IMR-90 (cell line): ENCODE results near the gene MXRA5. TPM values are rescaled to one million over a fixed set of nuclear protein-coding genes. Genes with fewer than 3 reads are reported as not detected.

Source experiments
- ATAC-seq: fragments of 200-7000 bp; cut with Tn5 transposase; 2 replicates; pipeline ENCODE4 v1.9.1; 2020; ENCODE audit warnings: low read depth, mild to moderate bottlenecking, moderate library complexity
- BruUV-seq: library from RNA; stranded (reverse); fragments of 400-500 nt; replicated peaks from 2 replicates; lab custom pipeline; 2021; lab: Mats Ljungman, UMichigan
- CTCF ChIA-PET: fragments of 300-600 bp; formaldehyde crosslinking; extraction: SDS; loops from one replicate; lab custom pipeline; 2021; ENCODE audit warnings: antibody characterized with exemption; lab: Yijun Ruan, JAX
- POLR2A ChIA-PET: fragments of 300-600 bp; sonication (Branson Sonifier 250); formaldehyde crosslinking; loops from one replicate; lab custom pipeline; 2022; ENCODE audit warnings: antibody characterized with exemption; ENCODE audit not compliant: unreplicated experiment; lab: Charles Lee
- DNase-seq: peaks from one replicate; pipeline ENCODE4 v3.0.0; 2013
- H2AFZ ChIP-seq: replicated peaks from 2 replicates; pipeline ENCODE3; 2013; ENCODE audit warnings: low read length, mild to moderate bottlenecking; ENCODE audit not compliant: poor library complexity
- H2AK5ac ChIP-seq: 2 replicates; pipeline ENCODE4 v1.6.1; 2013; ENCODE audit warnings: low read depth, low read length, inconsistent platforms
- H2AK9ac ChIP-seq: replicated peaks from 2 replicates; pipeline ENCODE3; 2013; ENCODE audit warnings: mild to moderate bottlenecking, low read depth, low read length, moderate library complexity; ENCODE audit not compliant: poor library complexity
- H2BK120ac ChIP-seq: 2 replicates; pipeline ENCODE4 v1.6.1; 2013; ENCODE audit warnings: low read depth, low read length, inconsistent platforms
- H2BK15ac ChIP-seq: 3 replicates; pipeline ENCODE4 v1.6.1; 2013; ENCODE audit warnings: low read depth, low read length, inconsistent platforms
- H2BK20ac ChIP-seq: 2 replicates; pipeline ENCODE4 v1.6.1; 2013; ENCODE audit warnings: low read depth, mild to moderate bottlenecking, inconsistent platforms, low read length, moderate library complexity
- H2BK5ac ChIP-seq: 2 replicates; pipeline ENCODE4 v1.6.1; 2013; ENCODE audit warnings: mild to moderate bottlenecking, low read depth, low read length, inconsistent platforms; ENCODE audit not compliant: poor library complexity, severe bottlenecking
- H3K14ac ChIP-seq: replicated peaks from 2 replicates; pipeline ENCODE4 v1.6.1; 2013; ENCODE audit warnings: low read depth, low read length, inconsistent platforms
- H3K18ac ChIP-seq: 2 replicates; pipeline ENCODE4 v1.6.1; 2013; ENCODE audit warnings: low read depth, low read length, control low read depth
- H3K23ac ChIP-seq: 2 replicates; pipeline ENCODE4 v1.6.1; 2013; ENCODE audit warnings: low read depth, low read length, inconsistent platforms
- H3K27ac ChIP-seq: 2 replicates; pipeline ENCODE4 v1.5.1; 2013; ENCODE audit warnings: mild to moderate bottlenecking, control low read depth, low read length; ENCODE audit not compliant: insufficient read depth
- H3K27me3 ChIP-seq: 2 replicates; pipeline ENCODE4 v1.6.1; 2013; ENCODE audit warnings: low read length; ENCODE audit not compliant: control insufficient read depth, insufficient read depth
- H3K36me3 ChIP-seq: 2 replicates; pipeline ENCODE4 v1.6.1; 2013; ENCODE audit warnings: low read length, mixed read lengths; ENCODE audit not compliant: control insufficient read depth, insufficient read depth
- H3K4ac ChIP-seq: 2 replicates; pipeline ENCODE4 v1.6.1; 2013; ENCODE audit warnings: low read depth, low read length, inconsistent platforms
- H3K4me1 ChIP-seq: 2 replicates; pipeline ENCODE4 v1.6.1; 2013; ENCODE audit warnings: low read length, mixed read lengths; ENCODE audit not compliant: control insufficient read depth, insufficient read depth
- H3K4me2 ChIP-seq: 2 replicates; pipeline ENCODE4 v1.6.1; 2013; ENCODE audit warnings: low read depth, mild to moderate bottlenecking, control low read depth, low read length, moderate library complexity
- H3K4me3 ChIP-seq: 2 replicates; pipeline ENCODE4 v1.5.1; 2013; ENCODE audit warnings: low read depth, mild to moderate bottlenecking, control low read depth, low read length, moderate library complexity; ENCODE audit not compliant: insufficient read depth
- H3K56ac ChIP-seq: 2 replicates; pipeline ENCODE4 v1.6.1; 2013; ENCODE audit warnings: low read length, inconsistent platforms; ENCODE audit not compliant: insufficient read depth; ENCODE audit errors: extremely low read depth
- H3K79me1 ChIP-seq, 2 experiments: 2 replicates each; pipeline ENCODE4 v1.6.1; 2013; ENCODE audit warnings: low read length in 2 of 2, inconsistent platforms in 1 of 2, low read depth in 1 of 2
- H3K9ac ChIP-seq: 2 replicates; pipeline ENCODE4 v1.6.1; 2013; ENCODE audit warnings: low read depth, low read length, control low read depth
- H3K9me1 ChIP-seq: 2 replicates; pipeline ENCODE4 v1.6.1; 2013; ENCODE audit warnings: low read length, inconsistent platforms; ENCODE audit not compliant: insufficient read depth
- H3K9me3 ChIP-seq: 2 replicates; pipeline ENCODE4 v1.6.1; 2013; ENCODE audit warnings: low read length; ENCODE audit not compliant: control insufficient read depth, insufficient read depth
- H4K20me1 ChIP-seq: 2 replicates; pipeline ENCODE4 v1.6.1; 2013; ENCODE audit warnings: low read length, inconsistent platforms; ENCODE audit not compliant: insufficient read depth
- H4K5ac ChIP-seq: 2 replicates; pipeline ENCODE4 v1.6.1; 2013; ENCODE audit warnings: mild to moderate bottlenecking, low read depth, low read length, control low read depth
- H4K8ac ChIP-seq, 2 experiments: 2 replicates each; pipeline ENCODE4 v1.6.1; 2013; ENCODE audit warnings: low read depth in 2 of 2, low read length in 2 of 2, control low read depth in 1 of 2, inconsistent platforms in 1 of 2
- H4K91ac ChIP-seq: 2 replicates; pipeline ENCODE4 v1.6.1; 2013; ENCODE audit warnings: low read depth, low read length, inconsistent platforms; ENCODE audit not compliant: insufficient read depth
- RAD21 ChIP-seq: IDR thresholded peaks from 2 replicates; pipeline ENCODE4 v1.6.1; 2012; ENCODE audit warnings: low read length, improper control_type of control experiment
- SMC3 ChIP-seq: fragments of 150-350 bp; IDR thresholded peaks from 2 replicates; pipeline ENCODE4 v1.6.1; 2016; ENCODE audit warnings: low read depth, mild to moderate bottlenecking, antibody characterized with exemption, low read length, moderate library complexity
- WGBS, 2 experiments: methylation state at CpG; one replicate each; pipeline versions ENCODE4 v1.1.5 to v1.1.7; 2013; ENCODE audit warnings: missing lambda C conversion rate in 2 of 2; ENCODE audit not compliant: insufficient read length in 1 of 2; ENCODE audit errors: extremely low coverage in 2 of 2; 5-methylcytosine and 5-hydroxymethylcytosine counted together
- dilution Hi-C: fragments of 300-500 bp; cut with HindIII; formaldehyde crosslinking; loops from one replicate; pipeline ENCODE4 v1.14.3; 2018; ENCODE audit warnings: low sequenced_read_pairs; ENCODE audit not compliant: unreplicated experiment
- in situ Hi-C: fragments of 300-500 bp; cut with MboI; formaldehyde crosslinking; loops from 3 replicates; pipeline ENCODE4 v1.14.3; 2019; ENCODE audit warnings: low sequenced_read_pairs, inconsistent platforms, mixed read lengths
- intact Hi-C: fragments of 100-400 bp; cut with micrococcal nuclease; formaldehyde crosslinking; loops from 2 replicates; pipeline ENCODE4 v1.10.0; 2022
- polyA plus RNA-seq, 3 experiments: library from polyadenylated mRNA; depleted of rRNA; stranded (reverse); fragments of >200 nt; gene quantifications; 2 replicates each; pipeline ENCODE4 v1.2.3, GENCODE V29; 2012; ENCODE audit warnings: low replicate concordance in 1 of 3
- total RNA-seq: library from RNA; depleted of rRNA; stranded (reverse); fragments of >200 nt; gene quantifications from 2 replicates; pipeline ENCODE4 v1.2.3, GENCODE V29; 2012

MXRA5 gene
- total and polyA plus RNA-seq, 2 of the 4 experiments (the other 2 are of a cell fraction) = 1.1 to 1.2 TPM

GRCh38 chrX:3340016-3340415, 6.4 kb downstream of the MXRA5 start:
- no peak for DNase-seq
- no peaks in the 10 kb centered on the region for H3K79me1 ChIP-seq
- H3K56ac ChIP-seq = no peak overlapping the region
- no peak overlapping the region for H4K91ac ChIP-seq
- H3K4me1 ChIP-seq = no peaks in the 10 kb centered on the region
- no peak overlapping the region for H2BK120ac ChIP-seq
- no peak overlapping the region for H3K23ac ChIP-seq
- H4K5ac ChIP-seq = no peak overlapping the region
- WGBS, 2 experiments = no CpG with 5 or more reads among the region's 1 CpG
- no peak overlapping the region for H3K4me2 ChIP-seq
- no peak overlapping the region for H2AK9ac ChIP-seq
- H2AK5ac ChIP-seq = no peak overlapping the region
- no peaks in the 10 kb centered on the region for H3K9me1 ChIP-seq
- no peak overlapping the region for H2BK20ac ChIP-seq
- H2BK15ac ChIP-seq = no peak overlapping the region
- TF ChIP-seq SMC3 (no peak), RAD21 (no peak)
- no peak overlapping the region for H3K27ac ChIP-seq
- CTCF ChIA-PET = no interaction called here
- no peak overlapping the region for H3K4ac ChIP-seq
- H3K4me3 ChIP-seq = no peak overlapping the region
- no peak overlapping the region for H3K18ac ChIP-seq
- no peak overlapping the region for H3K9ac ChIP-seq
- H3K36me3 ChIP-seq = no peaks in the 10 kb centered on the region
- no peak overlapping the region for H2AFZ ChIP-seq
- H4K8ac ChIP-seq = no peak overlapping the region
- no TSS peak for BruUV-seq
- no peak for ATAC-seq
- intact Hi-C loops = loop anchor here (10.0 kb wide), 1 partner anchor 295 kb away; no protein-coding TSS in a partner anchor
- in situ Hi-C loops = no loop called here
- POLR2A ChIA-PET = no interaction called here
- dilution Hi-C loops = no loop called here
- H3K14ac ChIP-seq = no peak overlapping the region
- no peaks in the 10 kb centered on the region; the same call in none of the 2 replicates for H3K27me3 ChIP-seq
- no peaks in the 10 kb centered on the region; the same call in 1 of the 2 replicates for H3K9me3 ChIP-seq
- H2BK5ac ChIP-seq = no peak overlapping the region
- no peaks in the 10 kb centered on the region for H4K20me1 ChIP-seq
